T-cell (primary cell): Measurements from ENCODE around the gene TSPEAR. TPM values are rescaled to one million over a fixed set of nuclear protein-coding genes. Genes with fewer than 3 reads are reported as not detected.

Experiments
- ATAC-seq, 4 experiments: fragments of 200-7000 bp in 3 of 4; fragments of 150-1000 bp in 1 of 4; cut with Tn5 transposase; replicated peaks in 1 of 4; 1 replicate in 3 of 4; 2 replicates in 1 of 4; pipeline ENCODE4 v1.10.0; 2021; ENCODE audit warnings: moderate library complexity in 3 of 4, mild to moderate bottlenecking in 2 of 4, moderate number of reproducible peaks in 1 of 4
- CTCF ChIA-PET, 2 donors: fragments of 300-600 bp; sonication (Branson Sonifier 250); formaldehyde crosslinking; loops; one replicate each; lab custom pipeline; 2022; ENCODE audit warnings: antibody characterized with exemption in 2 of 2; lab: Charles Lee
- POLR2A ChIA-PET, 2 donors: fragments of 300-600 bp; sonication (Branson Sonifier 250); formaldehyde crosslinking; loops; one replicate each; lab custom pipeline; 2022; ENCODE audit warnings: antibody characterized with exemption in 2 of 2; lab: Charles Lee
- DNase-seq, 35 experiments: peaks; one replicate each; pipeline versions ENCODE4 v3.0.0 to v3.0.0-alpha.2; 2013 to 2023
- H3K27ac ChIP-seq: one replicate; pipeline ENCODE4 v1.5.1; 2013; ENCODE audit warnings: low read length
- H3K27me3 ChIP-seq, 2 experiments: replicated peaks in 1 of 2; 1 replicate in 1 of 2; 2 replicates in 1 of 2; pipeline versions ENCODE4 v1.6.1 to v1.7.0; 2013; ENCODE audit warnings: low read length in 1 of 2, mixed read lengths in 1 of 2; ENCODE audit not compliant: control insufficient read depth in 2 of 2, insufficient read depth in 2 of 2; ENCODE audit errors: extremely low read depth in 1 of 2
- H3K36me3 ChIP-seq, 2 donors: 1 replicate in 1 of 2; 2 replicates in 1 of 2; pipeline versions ENCODE4 v1.6.1 to v1.7.0; 2013; ENCODE audit warnings: low read length in 1 of 2; ENCODE audit not compliant: control insufficient read depth in 2 of 2, insufficient read depth in 1 of 2; ENCODE audit errors: extremely low read depth in 1 of 2
- H3K4me1 ChIP-seq, 2 experiments: 1 replicate in 1 of 2; 2 replicates in 1 of 2; pipeline versions ENCODE4 v1.6.1 to v1.7.0; 2013; ENCODE audit warnings: low read length in 2 of 2, mixed read lengths in 1 of 2; ENCODE audit not compliant: insufficient read depth in 2 of 2, control insufficient read depth in 1 of 2; ENCODE audit errors: extremely low read depth in 1 of 2
- H3K4me3 ChIP-seq, 2 donors: 1 replicate in 1 of 2; 2 replicates in 1 of 2; pipeline versions ENCODE4 v1.5.1 to v1.7.0; 2013; ENCODE audit warnings: mild to moderate bottlenecking in 2 of 2, low read length in 1 of 2, moderate library complexity in 1 of 2; ENCODE audit not compliant: control insufficient read depth in 1 of 2; ENCODE audit errors: extremely low read depth in 1 of 2
- H3K9me3 ChIP-seq: 2 replicates; pipeline ENCODE4 v1.7.0; 2013
- H3K27ac Mint-ChIP-seq, 2 donors: one replicate each; pipeline ENCODE4 v1.8.0; 2020 to 2021; ENCODE audit warnings: mild to moderate bottlenecking in 2 of 2, mixed read lengths in 2 of 2
- H3K27me3 Mint-ChIP-seq, 2 donors: one replicate each; pipeline ENCODE4 v1.8.0; 2021 to 2022; ENCODE audit warnings: mixed read lengths in 2 of 2
- H3K36me3 Mint-ChIP-seq: one replicate; pipeline ENCODE4 v1.8.0; 2021; ENCODE audit warnings: mixed read lengths
- H3K4me1 Mint-ChIP-seq, 3 donors: one replicate each; pipeline ENCODE4 v1.8.0; 2020 to 2022; ENCODE audit warnings: mixed read lengths in 3 of 3, mild to moderate bottlenecking in 1 of 3
- H3K4me3 Mint-ChIP-seq, 3 donors: one replicate each; pipeline ENCODE4 v1.8.0; 2020 to 2022; ENCODE audit warnings: mild to moderate bottlenecking in 3 of 3, mixed read lengths in 3 of 3, moderate library complexity in 3 of 3
- H3K9me3 Mint-ChIP-seq, 3 donors: one replicate each; pipeline ENCODE4 v1.8.0; 2020 to 2022; ENCODE audit warnings: mixed read lengths in 3 of 3
- WGBS: methylation state at CpG from one replicate; pipeline ENCODE4 v1.1.5; 2013; ENCODE audit warnings: missing lambda C conversion rate; ENCODE audit not compliant: insufficient coverage; 5-methylcytosine and 5-hydroxymethylcytosine counted together
- total RNA-seq, 35 experiments: library from RNA in 6 of 35; stranded (reverse) in 6 of 35; fragments of 120-200 nt in 1 of 35; gene quantifications; one replicate each; pipeline versions ENCODE4 v1.2.1 to v1.2.4 and lab custom pipeline; 2013 to 2026

Gene TSPEAR
- total RNA-seq, 5 donors from 2014 or later (not counting 1 experiment from before 2014, with no cell fraction given) = not detected

DNA sequence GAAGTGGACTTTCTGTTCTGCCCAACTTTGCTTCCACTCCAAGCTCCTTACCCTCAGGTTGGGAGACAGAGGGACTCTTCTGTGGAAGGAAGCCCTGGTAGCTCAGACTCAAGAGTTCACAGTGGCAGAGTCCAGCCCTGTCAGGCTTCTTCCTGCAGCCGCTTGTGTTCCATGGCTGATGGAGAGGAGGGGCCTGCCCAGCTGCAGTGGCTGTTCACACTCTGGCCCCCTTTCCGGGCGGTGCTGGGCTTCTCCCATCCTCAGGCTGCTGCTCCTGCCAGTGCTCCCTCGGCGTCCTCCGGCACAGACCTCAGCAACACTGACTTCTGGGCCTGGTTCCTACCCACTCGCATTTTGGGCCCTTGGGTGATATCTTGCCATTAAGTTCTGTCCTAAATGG is 175.4 kb downstream of the TSPEAR start:
- Histone ChIP-seq H3K27ac (no peak overlapping the region), H3K36me3 (no peaks in the 10 kb centered on the region), H3K9me3 (no peaks in the 10 kb centered on the region), H3K27me3 (peaks cover 0 to 33% of the 10 kb centered on the region in 2 experiments), H3K4me1 (no peaks in the 10 kb centered on the region), H3K4me3 (no peak overlapping the region)
- H3K4me1 Mint-ChIP-seq = no peaks in the 10 kb centered on the region
- H3K9me3 Mint-ChIP-seq = no peaks in the 10 kb centered on the region
- H3K4me3 Mint-ChIP-seq = no peak overlapping the region
- ChIA-PET CTCF (interaction anchor here in 1 of 2 donors (0.6 kb wide), 1 partner anchor 81 kb away, joined by 6 read pairs; no protein-coding TSS in a partner anchor), POLR2A (interaction anchor here in 1 of 2 donors (0.5 kb wide), 1 partner anchor 110 kb away, joined by 3 read pairs; no protein-coding TSS in a partner anchor)
- 78% methylated on average over 5 of the region's 7 CpGs for WGBS
- H3K27ac Mint-ChIP-seq = no peak overlapping the region
- no peaks in the 10 kb centered on the region for H3K36me3 Mint-ChIP-seq
- no peak for ATAC-seq
- no peaks in the 10 kb centered on the region for H3K27me3 Mint-ChIP-seq
- peak in 1 of 35 experiments; percentile 3 for DNase-seq

- DNase-seq = no peak
- Histone ChIP-seq H3K27ac (no peak overlapping the region), H3K9me3 (no peaks in the 10 kb centered on the region), H3K36me3 (no peaks in the 10 kb centered on the region), H3K4me1 (no peaks in the 10 kb centered on the region), H3K27me3 (peaks cover 0 to 27% of the 10 kb centered on the region in 2 experiments), H3K4me3 (no peak overlapping the region)
- Mint-ChIP-seq H3K27me3 (peaks cover 0 to 4% of the 10 kb centered on the region in 2 donors), H3K9me3 (no peaks in the 10 kb centered on the region), H3K27ac (no peak overlapping the region), H3K4me1 (no peaks in the 10 kb centered on the region), H3K4me3 (no peak overlapping the region), H3K36me3 (no peaks in the 10 kb centered on the region)
- WGBS = 84% methylated on average over 6 of the region's 6 CpGs
- POLR2A ChIA-PET = no interaction called here
- CTCF ChIA-PET = no interaction called here
- no peak for ATAC-seq
Observed at GRCh38 chr21:44534688-44535087, 176.7 kb downstream of the TSPEAR start.

DNA sequence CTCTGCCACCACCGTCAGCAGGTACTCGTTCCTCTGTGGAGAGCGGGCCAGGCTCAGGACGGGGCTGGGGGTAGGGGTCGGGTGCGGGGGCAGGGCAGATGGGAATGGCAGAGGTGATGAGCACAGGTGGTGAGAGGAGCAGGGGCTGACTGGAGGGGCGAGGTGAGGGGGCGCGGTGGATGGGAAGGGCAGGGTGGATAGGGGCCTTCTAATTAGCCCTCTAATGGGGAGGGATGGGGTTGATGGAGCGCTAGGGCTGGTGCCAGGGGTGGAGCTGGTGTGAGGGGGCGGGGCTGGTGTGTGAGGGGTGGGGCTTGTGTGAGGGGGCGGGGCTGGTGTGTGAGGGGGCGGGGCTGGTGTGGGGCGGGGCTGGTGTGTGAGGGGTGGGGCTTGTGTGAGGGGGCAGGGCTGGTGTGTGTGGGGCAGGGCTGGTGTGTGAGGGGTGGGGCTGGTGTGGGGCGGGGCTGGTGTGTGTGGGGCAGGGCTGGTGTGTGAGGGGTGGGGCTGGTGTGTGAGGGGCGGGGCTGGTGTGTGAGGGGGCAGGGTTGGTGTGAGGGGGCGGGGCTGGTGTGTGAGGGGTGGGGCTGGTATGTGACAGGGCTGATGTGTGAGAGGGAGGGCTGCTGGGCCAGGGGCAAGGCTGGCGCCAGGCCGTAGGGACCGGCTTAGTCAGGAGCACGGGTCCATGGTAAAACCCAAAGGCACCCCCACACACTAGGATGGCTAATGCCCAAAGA is 177.3 kb downstream of the TSPEAR start:
- H3K9me3 Mint-ChIP-seq = no peaks in the 10 kb centered on the region
- POLR2A ChIA-PET = no interaction called here
- no peaks in the 10 kb centered on the region for H3K4me1 Mint-ChIP-seq
- H3K27me3 Mint-ChIP-seq = peaks cover 0 to 4% of the 10 kb centered on the region in 2 donors
- no peak overlapping the region for H3K4me3 Mint-ChIP-seq
- Histone ChIP-seq H3K4me1 (no peaks in the 10 kb centered on the region), H3K27ac (no peak overlapping the region), H3K4me3 (no peak overlapping the region), H3K36me3 (no peaks in the 10 kb centered on the region), H3K9me3 (no peaks in the 10 kb centered on the region), H3K27me3 (peaks cover 0 to 26% of the 10 kb centered on the region in 2 experiments)
- H3K27ac Mint-ChIP-seq = no peak overlapping the region
- CTCF ChIA-PET = no interaction called here
- no peaks in the 10 kb centered on the region for H3K36me3 Mint-ChIP-seq
- 100% methylated on average over 3 of the region's 21 CpGs for WGBS
- DNase-seq (no peak), ATAC-seq (no peak)

GRCh38 chr21:44533121-44533890 is 178.1 kb downstream of the TSPEAR start:
- no peaks in the 10 kb centered on the region for H3K4me1 ChIP-seq
- POLR2A ChIA-PET = no interaction called here
- Mint-ChIP-seq H3K36me3 (no peaks in the 10 kb centered on the region), H3K27ac (no peak overlapping the region), H3K9me3 (no peaks in the 10 kb centered on the region), H3K27me3 (peaks cover 0 to 4% of the 10 kb centered on the region in 2 donors), H3K4me1 (no peaks in the 10 kb centered on the region), H3K4me3 (no peak overlapping the region)
- no peaks in the 10 kb centered on the region for H3K36me3 ChIP-seq
- DNase-seq = no peak
- CTCF ChIA-PET = no interaction called here
- no peak overlapping the region for H3K4me3 ChIP-seq
- no peak overlapping the region for H3K27ac ChIP-seq
- WGBS = 93% methylated on average over 34 of the region's 37 CpGs
- no peak for ATAC-seq
- peaks cover 0 to 26% of the 10 kb centered on the region in 2 experiments for H3K27me3 ChIP-seq
- H3K9me3 ChIP-seq = no peaks in the 10 kb centered on the region

DNA sequence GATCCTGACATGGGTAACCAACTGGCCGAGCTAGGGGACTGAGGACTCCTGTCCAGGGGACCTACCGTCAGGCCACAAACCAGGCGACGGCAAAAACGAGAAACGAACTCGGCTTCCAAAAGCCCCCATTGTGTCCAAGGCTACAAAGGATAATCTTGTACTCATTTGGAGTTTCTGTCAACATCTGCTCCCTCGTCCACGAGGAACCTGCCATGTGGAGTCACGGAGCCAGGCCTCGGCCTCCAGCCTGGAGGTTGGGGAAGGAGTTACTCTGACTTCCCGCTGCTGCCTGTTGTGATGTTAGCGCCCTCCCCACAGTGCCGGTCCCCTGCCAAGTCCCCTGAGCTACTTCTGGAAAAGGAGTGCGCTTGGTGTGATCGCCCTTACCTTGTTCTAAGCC is 178.7 kb downstream of the TSPEAR start:
- Histone ChIP-seq H3K36me3 (no peaks in the 10 kb centered on the region), H3K9me3 (no peaks in the 10 kb centered on the region), H3K4me3 (no peak overlapping the region), H3K27ac (no peak overlapping the region), H3K4me1 (no peaks in the 10 kb centered on the region), H3K27me3 (peaks cover 0 to 25% of the 10 kb centered on the region in 2 experiments)
- H3K36me3 Mint-ChIP-seq = no peaks in the 10 kb centered on the region
- ChIA-PET CTCF (no interaction called here), POLR2A (no interaction called here)
- 90% methylated on average over 13 of the region's 16 CpGs for WGBS
- DNase-seq (no peak), ATAC-seq (no peak)
- no peaks in the 10 kb centered on the region for H3K4me1 Mint-ChIP-seq
- H3K9me3 Mint-ChIP-seq = no peaks in the 10 kb centered on the region
- peaks cover 0 to 4% of the 10 kb centered on the region in 2 donors for H3K27me3 Mint-ChIP-seq
- H3K4me3 Mint-ChIP-seq = no peak overlapping the region
- no peak overlapping the region for H3K27ac Mint-ChIP-seq

DNA sequence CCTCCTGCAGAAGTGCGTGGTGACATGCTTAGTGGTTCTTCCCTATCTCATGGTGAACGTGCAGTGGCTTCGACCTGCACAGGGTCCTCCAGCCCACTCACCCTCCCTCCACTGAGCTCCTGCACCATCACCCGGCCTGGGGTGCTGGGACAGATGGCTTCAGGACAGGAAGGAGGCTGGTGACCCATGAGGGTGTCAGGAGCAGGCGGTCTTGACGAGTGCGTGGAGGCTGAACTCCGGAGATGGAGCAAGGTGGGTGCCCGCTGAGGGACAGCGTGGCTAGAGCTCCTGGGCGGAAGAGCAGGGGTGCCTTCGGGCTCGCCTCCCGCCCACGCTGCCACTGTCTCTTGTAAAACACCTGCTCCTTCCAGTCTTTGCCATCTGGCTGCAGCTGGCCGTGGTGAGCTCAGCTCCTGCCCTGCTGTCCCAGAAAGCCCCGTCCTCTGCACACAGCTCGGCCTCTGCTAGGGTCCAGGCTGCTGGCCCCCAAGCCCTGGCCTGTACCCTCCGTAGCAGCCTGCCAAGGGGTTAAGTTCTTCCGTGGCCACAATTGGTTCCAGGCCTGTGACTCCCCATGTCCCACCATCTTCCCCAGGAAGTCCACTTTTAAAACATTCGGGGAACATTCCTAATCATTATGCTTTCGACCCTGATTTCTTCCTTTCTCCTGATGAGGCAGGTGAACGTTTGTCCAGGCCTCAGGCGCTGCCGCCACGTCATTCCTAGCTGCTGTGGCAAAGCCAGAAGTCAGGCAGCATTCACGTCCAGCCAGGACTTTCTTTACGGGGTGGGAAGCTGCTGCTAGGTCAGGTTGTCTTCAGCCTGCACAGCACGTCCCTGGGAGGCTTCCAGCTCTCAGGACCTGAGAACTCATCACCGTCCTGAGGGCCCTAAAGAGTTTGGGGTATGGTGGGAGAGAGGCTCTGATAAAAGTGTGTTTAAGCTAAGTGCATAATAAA is 179.5 kb downstream of the TSPEAR start:
- H3K27ac Mint-ChIP-seq = no peak overlapping the region
- DNase-seq = no peak

More for the DNA sequence above, 179.5 kb downstream of the TSPEAR start:
- Histone ChIP-seq H3K27ac (no peak overlapping the region), H3K36me3 (no peaks in the 10 kb centered on the region), H3K9me3 (no peaks in the 10 kb centered on the region), H3K27me3 (peaks cover 0 to 24% of the 10 kb centered on the region in 2 experiments), H3K4me1 (no peaks in the 10 kb centered on the region), H3K4me3 (no peak overlapping the region)
- Mint-ChIP-seq H3K27me3 (peaks cover 0 to 4% of the 10 kb centered on the region in 2 donors), H3K36me3 (no peaks in the 10 kb centered on the region), H3K4me3 (no peak overlapping the region), H3K9me3 (no peaks in the 10 kb centered on the region), H3K4me1 (no peaks in the 10 kb centered on the region)
- 74% methylated on average over 28 of the region's 30 CpGs for WGBS
- no peak for ATAC-seq
- ChIA-PET CTCF (no interaction called here), POLR2A (no interaction called here)
